Lower leg skin (tissue), 4 donors: Measurements from ENCODE around the gene CD38. TPM values are rescaled to one million over a fixed set of nuclear protein-coding genes. Genes with fewer than 3 reads are reported as not detected.

ENCODE experiments used
- DNase-seq, 2 donors: peaks; one replicate each; pipeline ENCODE4 v3.0.0-alpha.2; 2019; ENCODE audit warnings: low spot score in 2 of 2
- H3K4me3 ChIP-seq: fragments of 200-600 bp; sonication (generic); 2 replicates; pipeline ENCODE4 v1.5.1; 2017; ENCODE audit warnings: mild to moderate bottlenecking, low read depth; ENCODE audit not compliant: poor library complexity, severe bottlenecking
- POLR2A ChIP-seq, 2 donors: fragments of 450-650 bp; IDR thresholded peaks; one replicate each; pipeline ENCODE4 v1.6.1; 2016 to 2017; ENCODE audit warnings: antibody characterized with exemption in 2 of 2, mild to moderate bottlenecking in 1 of 2, moderate library complexity in 1 of 2
- WGBS, 2 donors: methylation state at CpG; one replicate each; pipeline ENCODE4 v1.1.5; 2018; 5-methylcytosine and 5-hydroxymethylcytosine counted together
- intact Hi-C: fragments of 100-400 bp; cut with DNase I; formaldehyde crosslinking; loops from one replicate; pipeline ENCODE4 v1.15.0; 2023; ENCODE audit warnings: low total_unique reads
- total RNA-seq, 4 donors: library from RNA; depleted of rRNA; stranded (reverse); fragments of >200 nt; gene quantifications; one replicate each; pipeline ENCODE4 v1.1.0, GENCODE V29; 2016
- TF ChIP-seq, protein P1 (sequence below), 3 donors: fragments of 450-650 bp; IDR thresholded peaks; one replicate each; pipeline ENCODE4 v1.5.1; 2016; ENCODE audit warnings: antibody characterized with exemption in 3 of 3, mild to moderate bottlenecking in 3 of 3, moderate library complexity in 2 of 3

The CD38 gene
- total RNA-seq, 4 donors from 2014 or later, result 0.08 to 1.1 (median 0.21) TPM

DNA sequence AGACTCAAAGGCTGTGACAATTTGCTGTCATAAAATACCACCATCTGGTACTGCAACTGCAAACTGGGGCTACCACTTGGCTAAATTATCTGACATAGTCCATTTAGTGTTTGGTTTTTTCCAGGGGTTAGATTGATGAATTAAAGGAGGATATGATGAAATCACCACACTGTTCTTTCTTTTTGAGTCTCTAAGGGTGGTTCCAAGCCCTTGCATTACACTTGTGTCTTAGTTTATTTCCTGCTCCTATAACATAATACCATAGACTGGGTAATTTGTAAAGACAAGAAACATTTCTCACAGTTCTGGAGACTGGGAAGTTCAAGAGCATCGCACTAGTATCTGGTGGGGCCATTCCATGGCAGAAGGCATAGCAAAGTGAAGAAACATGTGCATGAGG is 32.0 kb upstream of the CD38 start:
- no peak for TF ChIP-seq POLR2A (IDR thresholded peaks at IDR 0.05)
- TF ChIP-seq, protein P1, sequence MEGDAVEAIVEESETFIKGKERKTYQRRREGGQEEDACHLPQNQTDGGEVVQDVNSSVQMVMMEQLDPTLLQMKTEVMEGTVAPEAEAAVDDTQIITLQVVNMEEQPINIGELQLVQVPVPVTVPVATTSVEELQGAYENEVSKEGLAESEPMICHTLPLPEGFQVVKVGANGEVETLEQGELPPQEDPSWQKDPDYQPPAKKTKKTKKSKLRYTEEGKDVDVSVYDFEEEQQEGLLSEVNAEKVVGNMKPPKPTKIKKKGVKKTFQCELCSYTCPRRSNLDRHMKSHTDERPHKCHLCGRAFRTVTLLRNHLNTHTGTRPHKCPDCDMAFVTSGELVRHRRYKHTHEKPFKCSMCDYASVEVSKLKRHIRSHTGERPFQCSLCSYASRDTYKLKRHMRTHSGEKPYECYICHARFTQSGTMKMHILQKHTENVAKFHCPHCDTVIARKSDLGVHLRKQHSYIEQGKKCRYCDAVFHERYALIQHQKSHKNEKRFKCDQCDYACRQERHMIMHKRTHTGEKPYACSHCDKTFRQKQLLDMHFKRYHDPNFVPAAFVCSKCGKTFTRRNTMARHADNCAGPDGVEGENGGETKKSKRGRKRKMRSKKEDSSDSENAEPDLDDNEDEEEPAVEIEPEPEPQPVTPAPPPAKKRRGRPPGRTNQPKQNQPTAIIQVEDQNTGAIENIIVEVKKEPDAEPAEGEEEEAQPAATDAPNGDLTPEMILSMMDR (IDR thresholded peaks at IDR 0.05), result no peak
- DNase-seq, result no peak
- 88 to 100% methylated on average over 1 of the region's 1 CpG for WGBS, 2 donors
- H3K4me3 ChIP-seq, result no peak overlapping the region
- intact Hi-C loops, result no loop called here

DNA sequence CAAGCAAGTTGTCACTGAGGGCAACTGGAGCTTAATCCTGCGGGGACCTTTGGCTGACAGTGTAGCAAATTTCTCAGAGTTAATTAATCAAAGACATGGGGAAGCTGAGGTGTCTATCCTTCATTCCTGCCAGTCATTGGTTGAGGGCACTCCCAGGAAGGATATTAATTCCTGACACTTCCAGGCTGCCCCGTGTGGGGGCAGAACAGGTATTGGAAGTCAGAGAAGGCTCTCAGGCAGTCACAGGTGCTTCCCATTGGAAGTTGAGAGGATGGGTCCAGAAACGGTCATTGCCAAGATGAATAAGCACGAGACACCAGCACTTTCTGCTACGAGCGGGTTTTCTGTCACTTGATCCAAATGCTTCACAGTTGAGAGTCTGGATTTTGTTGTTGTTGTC is 29.1 kb upstream of the CD38 start:
- no peak overlapping the region for H3K4me3 ChIP-seq
- intact Hi-C loops, result no loop called here
- DNase-seq, result no peak
- 68 to 75% methylated on average over 6 of the region's 6 CpGs for WGBS, 2 donors
- no peak for TF ChIP-seq POLR2A (IDR thresholded peaks at IDR 0.05)
- TF ChIP-seq, protein P1 (IDR thresholded peaks at IDR 0.05), result no peak

DNA sequence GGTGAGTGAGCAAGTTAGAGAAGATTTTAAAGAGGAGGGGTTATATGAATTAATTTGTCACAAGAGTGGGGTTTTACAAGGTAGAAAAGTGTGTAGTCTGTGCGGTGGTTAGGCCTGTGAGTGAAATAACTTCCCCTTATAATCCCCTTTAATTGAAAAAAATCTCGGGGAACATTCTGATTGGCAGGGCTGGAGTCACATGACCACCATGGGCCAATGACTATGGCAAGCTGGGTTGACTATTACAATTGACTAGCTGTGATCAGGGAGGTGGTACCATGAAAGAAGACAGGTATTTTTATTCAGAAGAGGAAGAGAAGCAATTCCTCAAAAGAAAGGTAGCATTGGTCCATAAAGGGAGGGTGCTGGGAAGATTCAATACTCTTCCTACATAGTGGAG is 27.0 kb upstream of the CD38 start:
- 93 to 94% methylated on average over 2 of the region's 2 CpGs for WGBS, 2 donors
- intact Hi-C loops, result no loop called here
- no peak for TF ChIP-seq POLR2A (IDR thresholded peaks at IDR 0.05)
- TF ChIP-seq, protein P1 (IDR thresholded peaks at IDR 0.05), result no peak
- no peak overlapping the region for H3K4me3 ChIP-seq
- DNase-seq, result no peak

DNA sequence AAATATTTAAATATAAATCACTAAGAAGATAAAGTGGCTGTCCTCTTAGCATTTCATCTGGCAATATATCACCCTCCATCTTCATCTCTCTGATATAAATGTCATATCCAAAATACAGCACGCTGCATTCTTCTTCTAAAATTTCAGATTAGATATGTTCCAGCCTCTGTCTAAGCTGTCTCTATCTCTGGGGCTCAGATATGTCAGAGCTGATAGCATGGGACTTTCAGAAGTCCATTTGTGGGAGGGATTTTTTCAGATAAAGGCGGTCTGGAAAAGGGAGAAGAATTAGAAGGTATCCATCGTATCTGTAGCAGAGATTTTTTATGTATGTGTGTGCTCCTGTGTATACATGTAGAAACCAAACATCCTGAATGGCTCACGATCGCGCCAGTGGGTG is 25.0 kb upstream of the CD38 start:
- 92 to 93% methylated on average over 6 of the region's 6 CpGs for WGBS, 2 donors
- intact Hi-C loops, result no loop called here
- TF ChIP-seq, protein P1 (IDR thresholded peaks at IDR 0.05), result no peak
- no peak for TF ChIP-seq POLR2A (IDR thresholded peaks at IDR 0.05)
- no peak for DNase-seq
- no peak overlapping the region for H3K4me3 ChIP-seq

- no peak overlapping the region for H3K4me3 ChIP-seq
- TF ChIP-seq, protein P1 (IDR thresholded peaks at IDR 0.05), result no peak
- no peak for TF ChIP-seq POLR2A (IDR thresholded peaks at IDR 0.05)
- intact Hi-C loops, result no loop called here
- DNase-seq, result no peak
- 39 to 58% methylated on average over 4 of the region's 4 CpGs for WGBS, 2 donors
These were observed 24.3 kb upstream of the CD38 start for GRCh38 chr4:15753786-15754185.

GRCh38 chr4:15754323-15754722 is 23.8 kb upstream of the CD38 start:
- no peak for TF ChIP-seq POLR2A (IDR thresholded peaks at IDR 0.05)
- TF ChIP-seq, protein P1 (IDR thresholded peaks at IDR 0.05), result no peak
- no peak for DNase-seq
- no peak overlapping the region for H3K4me3 ChIP-seq
- intact Hi-C loops, result no loop called here
- WGBS, 2 donors, result 55% methylated on average over 4 of the region's 4 CpGs
